Superior temporal gyrus (tissue), 1 donor: ENCODE results near the gene GEN1.

Experiments used
- DNase-seq: peaks from one replicate; pipeline ENCODE4 v3.0.0-alpha.2; 2016; ENCODE audit errors: extremely low spot score

Gene GEN1

GRCh38 chr2:17753803-17754663 lies at the start of gene GEN1, which contains the start of gene SMC6:
TSS of gene GEN1 (plus strand) at chr2:17754138. CDS start at chr2:17759944, 5,806 bp downstream.
TSS of gene SMC6 (minus strand) at chr2:17753810. CDS start at chr2:17745946, 7,864 bp downstream.
- peak; percentile 95 for DNase-seq

DNA sequence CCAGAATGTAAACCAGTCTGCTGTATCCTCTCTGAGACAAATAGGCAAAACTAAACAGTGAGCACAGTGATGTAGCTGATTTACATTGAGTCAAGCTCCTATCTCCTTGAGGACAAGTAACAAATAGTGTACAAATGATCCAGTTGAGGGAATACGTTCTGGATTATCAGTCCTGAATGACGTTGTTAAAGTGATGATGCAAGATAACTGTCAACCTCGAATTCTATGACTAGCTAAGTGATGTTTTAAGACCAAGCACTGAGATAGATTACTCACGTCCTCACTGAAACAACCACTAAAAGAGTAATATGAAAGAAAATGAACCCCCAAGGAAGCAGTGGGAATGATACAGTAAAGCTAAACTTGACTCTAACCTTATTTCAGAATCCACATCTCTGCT lies 47.1 kb upstream of the GEN1 start:
- no peak for DNase-seq

GRCh38 chr2:17708501-17708900 lies 45.4 kb upstream of the GEN1 start:
- no peak for DNase-seq

GRCh38 chr2:17709897-17710296 lies 44.0 kb upstream of the GEN1 start:
- no peak for DNase-seq

DNA sequence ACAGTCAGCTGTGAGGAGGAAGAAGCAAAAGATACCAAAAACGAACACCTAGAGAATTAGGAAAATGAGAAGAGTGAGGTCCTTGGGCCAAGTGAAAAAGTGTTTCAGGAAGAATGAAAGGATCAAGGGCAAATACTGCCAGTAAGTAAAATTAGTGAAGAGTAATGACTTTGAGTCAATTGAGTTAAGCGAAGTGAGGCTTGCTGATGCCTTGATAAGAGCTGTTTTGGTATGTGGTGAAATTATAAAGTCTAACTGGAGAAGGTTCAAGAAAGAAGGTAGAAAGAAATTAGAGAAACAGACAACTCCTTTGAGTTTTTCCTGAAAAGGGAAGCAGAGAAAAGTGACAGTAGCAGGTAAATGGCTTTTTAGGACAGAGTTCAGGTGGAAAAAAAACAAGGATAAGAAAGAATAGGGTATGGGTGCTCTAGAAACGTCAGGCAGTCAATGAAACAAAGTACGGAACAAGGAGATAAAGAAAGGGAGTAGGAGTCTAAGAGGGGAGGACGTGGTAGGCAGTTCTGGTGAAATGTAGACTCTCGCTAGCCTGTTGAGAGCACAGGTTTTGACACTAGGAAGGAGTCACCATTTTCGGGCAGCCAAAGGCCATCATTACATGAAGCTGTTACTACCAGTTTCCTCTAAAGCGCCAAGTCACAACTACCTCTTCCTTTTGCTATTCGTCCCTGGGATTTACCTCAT lies 43.2 kb upstream of the GEN1 start:
- no peak for DNase-seq

DNA sequence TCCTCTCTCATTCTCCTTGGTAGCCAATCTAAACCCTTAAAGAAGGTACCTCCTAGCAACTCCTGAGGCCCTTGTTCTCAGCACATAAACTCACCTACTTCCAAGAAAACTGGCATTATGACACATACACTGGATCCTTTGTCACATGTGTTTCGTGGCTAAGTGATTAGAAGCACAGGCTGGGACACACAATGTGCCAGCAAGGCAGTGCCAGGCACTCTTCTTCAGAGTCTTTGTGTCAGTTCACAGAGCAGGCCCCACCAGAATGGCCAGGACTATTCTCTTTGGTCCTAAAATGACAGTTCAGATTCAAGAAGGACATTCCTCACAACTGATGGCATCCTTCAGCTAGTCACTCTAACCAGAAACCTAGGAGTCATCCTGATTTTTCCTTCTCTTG lies 40.6 kb upstream of the GEN1 start:
- peak; percentile 62 for DNase-seq

DNA sequence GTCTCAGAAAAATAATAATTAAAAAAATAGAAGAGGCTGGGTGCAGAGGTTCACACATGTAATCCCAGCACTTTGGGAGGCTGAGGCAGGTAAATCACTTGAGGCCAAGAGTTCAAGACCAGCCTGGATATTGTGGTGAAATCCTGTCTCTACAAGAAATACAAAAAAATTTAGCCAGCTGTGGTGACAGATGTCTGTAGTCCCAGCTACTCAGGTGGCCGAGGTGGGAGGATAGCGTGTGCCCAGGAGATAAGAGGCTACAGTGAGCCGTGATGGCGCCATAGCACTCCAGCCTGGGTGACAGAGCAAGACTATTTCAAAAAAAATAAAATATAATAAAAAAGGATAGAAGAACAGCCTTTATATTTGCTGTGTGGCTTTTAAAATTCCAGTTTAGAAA lies 36.3 kb upstream of the GEN1 start:
- no peak for DNase-seq

DNA sequence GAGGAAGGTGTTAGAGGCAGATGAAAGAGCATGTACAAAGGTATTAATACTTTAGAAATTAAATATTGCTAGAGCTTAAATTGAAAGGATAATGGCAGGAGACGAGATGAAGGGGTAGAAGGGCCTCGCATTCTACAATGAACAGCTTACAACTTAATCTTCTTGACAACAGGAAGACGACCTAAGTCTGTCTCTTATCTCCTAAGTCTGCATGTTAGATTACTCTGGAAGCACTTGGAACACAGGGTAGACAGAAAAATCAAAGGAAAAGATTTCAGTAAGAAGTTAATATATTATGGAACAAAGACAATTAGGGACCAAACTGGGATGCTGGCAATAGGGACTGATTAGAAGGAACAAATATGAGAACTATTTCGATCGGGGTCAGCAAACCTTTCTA lies 35.2 kb upstream of the GEN1 start:
- no peak for DNase-seq

DNA sequence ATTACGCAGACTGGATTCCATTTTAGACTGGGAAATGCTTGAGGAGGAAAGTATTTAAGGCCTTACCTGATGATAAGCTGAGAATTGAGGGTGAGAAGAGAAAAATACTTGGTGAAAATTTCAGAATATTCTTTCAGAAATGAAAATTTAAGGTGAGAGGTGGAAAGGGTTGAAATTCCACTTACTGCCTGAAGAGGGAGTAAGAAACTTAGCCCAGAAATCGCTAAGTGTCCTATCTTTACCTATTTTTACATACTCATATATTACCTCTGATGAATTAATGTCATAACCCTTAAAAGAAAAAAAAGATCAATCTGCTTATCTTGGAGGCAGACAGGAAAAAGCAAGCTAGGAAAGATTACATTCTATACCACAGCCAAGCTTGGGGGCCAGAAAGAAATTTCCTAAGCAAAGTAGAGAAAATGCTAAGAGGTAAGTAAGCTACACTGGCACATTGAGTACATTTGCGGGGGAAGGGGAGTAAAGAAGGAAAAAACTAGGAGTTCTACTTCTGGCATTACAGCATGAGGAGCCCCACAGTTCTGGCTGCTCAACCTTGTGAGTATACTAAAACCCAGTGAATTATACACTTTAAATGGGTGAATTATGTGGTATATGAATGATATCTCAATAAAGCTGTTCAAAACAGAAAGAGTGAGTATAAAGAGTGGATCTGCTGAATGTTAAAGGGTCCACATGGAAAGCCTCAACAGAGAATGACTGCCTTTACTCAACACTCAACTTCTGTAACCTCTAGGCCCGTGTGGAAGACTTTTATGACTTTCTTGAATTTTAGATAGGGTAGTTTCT lies 34.2 kb upstream of the GEN1 start:
- peak; percentile 55 for DNase-seq

DNA sequence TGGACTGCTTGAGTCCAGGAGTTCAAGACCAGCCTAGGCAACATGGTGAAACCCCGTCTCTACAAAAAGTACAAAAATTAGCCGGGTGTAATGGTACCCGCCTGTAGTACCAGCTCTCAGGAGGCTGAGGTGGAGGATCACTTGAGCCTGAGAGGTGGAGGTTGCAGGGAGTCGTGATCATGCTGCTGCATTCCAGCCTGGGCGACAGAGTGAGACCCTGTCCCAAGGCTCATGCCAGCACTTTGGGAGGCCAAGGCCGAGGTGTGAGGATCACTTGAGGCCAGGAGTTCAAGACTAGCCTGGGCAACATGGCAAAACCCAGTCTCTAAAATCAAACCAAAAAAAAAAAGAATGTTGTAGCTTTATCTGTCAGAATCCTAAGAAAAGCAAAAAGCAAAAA lies 25.7 kb upstream of the GEN1 start:
- no peak for DNase-seq

GRCh38 chr2:17729880-17730279 lies 24.1 kb upstream of the GEN1 start:
- no peak for DNase-seq

DNA sequence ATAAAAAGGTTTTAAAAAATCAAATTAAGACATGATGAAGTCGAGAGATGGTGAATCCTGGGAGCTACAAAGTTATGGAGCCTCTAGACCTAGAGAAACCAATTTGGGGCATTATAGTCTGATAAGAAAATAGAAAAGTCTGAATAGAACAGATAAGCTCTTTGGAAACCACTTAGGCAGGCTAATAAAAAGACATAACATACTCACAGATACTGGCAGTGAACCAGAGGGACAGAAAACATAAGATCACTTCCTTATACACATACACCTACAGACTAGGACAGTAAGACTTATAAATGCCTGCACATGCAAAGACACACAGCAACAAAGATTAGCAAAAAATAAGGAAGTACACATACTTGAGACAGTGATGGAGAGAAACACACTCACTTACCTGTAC lies 20.3 kb upstream of the GEN1 start:
- DNase-seq, result no peak

DNA sequence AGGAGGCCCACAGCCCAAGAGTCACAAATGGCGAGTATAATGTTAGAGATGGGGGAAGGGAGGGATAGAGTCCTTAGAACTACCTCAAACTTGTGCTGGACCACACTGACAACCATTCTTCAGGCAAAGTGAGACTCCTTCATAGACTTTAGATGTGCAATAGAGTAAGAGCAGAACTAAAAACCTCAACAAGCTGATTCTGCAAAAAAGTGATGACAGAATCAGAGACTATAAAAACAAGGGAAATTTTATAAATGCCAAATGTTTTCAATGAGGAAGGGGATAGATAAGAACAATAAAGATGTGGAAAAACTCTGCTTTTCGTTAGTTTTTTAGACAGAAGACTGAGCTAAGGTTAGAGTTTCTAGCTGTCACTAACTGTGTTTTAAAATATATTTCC lies 18.1 kb upstream of the GEN1 start:
- DNase-seq, result no peak

DNA sequence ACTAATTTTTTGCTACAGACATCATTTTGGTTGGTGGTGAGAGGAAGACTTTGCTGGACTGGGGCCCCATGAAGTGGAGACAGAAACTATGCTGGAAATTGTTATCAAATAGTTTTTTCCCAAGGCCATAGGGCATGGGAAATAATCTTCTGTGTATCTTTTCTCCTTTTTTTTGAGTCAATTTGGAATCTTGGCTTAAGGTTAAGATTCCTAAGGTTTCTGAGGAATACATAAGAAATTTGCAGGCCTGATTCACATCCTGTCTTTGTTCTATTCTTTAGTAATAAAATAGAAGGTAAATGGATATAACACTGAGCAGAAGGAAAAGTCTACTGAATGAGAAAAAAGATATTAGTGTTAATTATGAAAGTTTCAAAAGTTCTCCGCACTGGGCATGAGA lies 16.9 kb upstream of the GEN1 start:
- DNase-seq, result no peak

- no peak for DNase-seq
These were observed 13.7 kb upstream of the GEN1 start for GRCh38 chr2:17740203-17740602.

- DNase-seq, result no peak
These were observed 6.1 kb upstream of the GEN1 start for GRCh38 chr2:17747684-17748452.

DNA sequence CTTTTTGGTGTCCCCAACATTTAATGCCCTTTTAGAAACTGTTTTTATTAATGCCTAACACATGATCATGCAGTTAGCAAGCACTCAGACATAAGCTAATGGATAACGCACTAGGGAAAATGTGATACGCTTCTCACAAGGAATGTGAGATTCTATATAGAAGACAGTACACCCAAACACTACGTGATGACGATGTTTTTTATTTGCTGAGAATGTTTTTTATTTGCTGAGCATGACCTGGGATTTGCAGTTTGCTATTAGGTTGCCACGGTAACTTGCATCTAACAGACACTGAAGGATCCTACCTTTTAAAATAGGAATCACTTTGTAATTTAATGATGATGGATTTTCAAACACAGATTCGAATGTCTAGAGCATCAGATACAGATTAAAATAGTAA lies 5.2 kb upstream of the GEN1 start:
- DNase-seq, result no peak

GRCh38 chr2:17749753-17750438 lies 4.0 kb upstream of the GEN1 start:
- no peak for DNase-seq

GRCh38 chr2:17752246-17752645 lies 1.7 kb upstream of the GEN1 start:
- DNase-seq, result no peak

- peak; percentile 17 for DNase-seq
These were observed 791 bp upstream of the GEN1 start for GRCh38 chr2:17752892-17753802.
